SK-N-MC (cell line): ENCODE data around the gene RHOG.

Experiments
- EZH2 ChIP-seq: fragments of 200-600 bp; sonication (generic); IDR thresholded peaks from one replicate; pipeline ENCODE4 v1.6.1; 2017; ENCODE audit warnings: antibody characterized with exemption
- POLR2AphosphoS5 ChIP-seq: IDR thresholded peaks from 2 replicates; pipeline ENCODE4 v1.6.1; 2012; ENCODE audit warnings: mild to moderate bottlenecking, low read depth, low read length, borderline replicate concordance

DNA sequence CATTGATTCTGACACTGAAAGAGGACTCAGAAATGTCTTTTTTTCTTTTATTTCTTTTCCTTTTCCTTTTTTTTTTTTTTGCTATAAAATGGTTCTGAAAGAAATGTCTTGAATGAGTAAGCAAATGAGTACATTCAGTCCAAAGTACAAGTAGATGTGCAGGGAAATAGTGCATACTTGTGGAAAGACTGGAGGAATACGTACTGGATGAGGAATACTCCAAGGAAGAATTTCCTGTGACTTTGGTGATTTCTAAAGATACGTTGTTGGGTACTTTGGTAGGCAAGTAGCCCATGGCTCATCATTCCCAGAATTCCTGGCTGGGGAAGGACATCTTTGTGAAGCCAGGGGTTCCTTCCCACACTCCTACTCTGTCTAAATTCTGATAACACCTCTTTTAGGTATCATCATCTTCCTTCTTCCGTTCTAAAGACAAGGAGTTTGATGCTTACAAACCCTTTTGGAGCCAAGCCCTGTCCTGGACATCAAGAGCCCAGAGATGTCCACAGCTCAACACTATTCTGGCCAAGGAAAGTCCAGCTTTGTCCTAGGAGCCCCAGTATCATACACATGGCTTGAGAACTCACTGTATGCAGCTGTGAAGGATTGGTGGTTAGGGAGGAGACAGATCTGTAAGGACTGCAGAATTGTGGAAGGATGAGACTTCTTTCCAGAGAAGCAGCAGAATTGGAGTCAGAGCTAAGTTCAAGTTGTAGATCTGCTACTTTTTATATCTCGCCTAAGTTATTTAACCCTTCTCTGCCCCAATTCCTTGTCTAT lies 38.6 kb downstream of the RHOG start:
- TF ChIP-seq EZH2: no peak
- no peak for TF ChIP-seq POLR2AphosphoS5
